Coronary artery (tissue), 2 donors: ENCODE results near the gene AXIN1.
"Not testable (repeated sequence)": the region's sequence is repeated elsewhere in the genome, so short reads cannot be mapped to it uniquely, and the experiment has no call there.

Experiments
- DNase-seq: peaks from one replicate; pipeline ENCODE4 v3.0.0-alpha.2; 2017; ENCODE audit warnings: low spot score
- H3K27ac ChIP-seq, 2 donors: fragments of 200-600 bp; sonication (generic); one replicate each; pipeline ENCODE4 v1.5.1; 2016 to 2019
- H3K4me3 ChIP-seq: fragments of 200-600 bp; sonication (generic); 2 replicates; pipeline ENCODE4 v1.5.1; 2016; ENCODE audit warnings: mild to moderate bottlenecking, moderate library complexity
- TF ChIP-seq, protein P1 (sequence below): fragments of 200-600 bp; sonication (generic); IDR thresholded peaks from one replicate; pipeline ENCODE4 v1.5.1; 2019; ENCODE audit warnings: antibody characterized with exemption

The AXIN1 gene

DNA sequence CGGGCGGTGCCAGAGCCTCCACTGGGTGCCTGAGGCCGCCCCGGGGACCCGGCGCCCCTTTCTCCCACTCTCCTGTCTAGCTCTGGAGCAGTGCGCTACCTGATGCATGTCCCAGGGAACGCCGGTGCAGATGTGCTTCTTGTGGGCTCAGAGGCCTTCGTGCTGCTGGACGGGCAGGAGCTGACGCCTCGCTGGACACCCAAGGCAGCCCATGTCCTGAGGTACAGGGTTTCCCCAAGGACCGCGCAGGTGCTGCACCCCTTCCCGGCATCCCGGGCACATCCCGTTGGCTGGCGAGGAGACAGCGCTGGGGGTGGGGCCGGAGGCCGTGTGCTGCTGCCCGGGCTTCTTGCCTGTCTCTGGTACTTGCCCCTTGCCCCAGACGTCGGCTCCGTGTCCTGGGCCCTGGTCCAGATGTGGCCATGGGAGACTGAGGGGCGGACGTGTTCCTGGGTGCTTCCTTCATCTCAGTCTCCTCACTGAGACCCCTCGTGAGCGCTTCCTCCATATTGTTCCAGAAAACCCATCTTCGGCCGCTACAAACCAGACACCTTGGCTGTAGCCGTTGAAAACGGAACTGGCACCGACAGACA is 89.2 kb downstream of the AXIN1 start:
- TF ChIP-seq, protein P1, sequence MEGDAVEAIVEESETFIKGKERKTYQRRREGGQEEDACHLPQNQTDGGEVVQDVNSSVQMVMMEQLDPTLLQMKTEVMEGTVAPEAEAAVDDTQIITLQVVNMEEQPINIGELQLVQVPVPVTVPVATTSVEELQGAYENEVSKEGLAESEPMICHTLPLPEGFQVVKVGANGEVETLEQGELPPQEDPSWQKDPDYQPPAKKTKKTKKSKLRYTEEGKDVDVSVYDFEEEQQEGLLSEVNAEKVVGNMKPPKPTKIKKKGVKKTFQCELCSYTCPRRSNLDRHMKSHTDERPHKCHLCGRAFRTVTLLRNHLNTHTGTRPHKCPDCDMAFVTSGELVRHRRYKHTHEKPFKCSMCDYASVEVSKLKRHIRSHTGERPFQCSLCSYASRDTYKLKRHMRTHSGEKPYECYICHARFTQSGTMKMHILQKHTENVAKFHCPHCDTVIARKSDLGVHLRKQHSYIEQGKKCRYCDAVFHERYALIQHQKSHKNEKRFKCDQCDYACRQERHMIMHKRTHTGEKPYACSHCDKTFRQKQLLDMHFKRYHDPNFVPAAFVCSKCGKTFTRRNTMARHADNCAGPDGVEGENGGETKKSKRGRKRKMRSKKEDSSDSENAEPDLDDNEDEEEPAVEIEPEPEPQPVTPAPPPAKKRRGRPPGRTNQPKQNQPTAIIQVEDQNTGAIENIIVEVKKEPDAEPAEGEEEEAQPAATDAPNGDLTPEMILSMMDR: no peak
- Histone ChIP-seq H3K4me3 (no peak overlapping the region), H3K27ac (no peak overlapping the region)
- no peak for DNase-seq

DNA sequence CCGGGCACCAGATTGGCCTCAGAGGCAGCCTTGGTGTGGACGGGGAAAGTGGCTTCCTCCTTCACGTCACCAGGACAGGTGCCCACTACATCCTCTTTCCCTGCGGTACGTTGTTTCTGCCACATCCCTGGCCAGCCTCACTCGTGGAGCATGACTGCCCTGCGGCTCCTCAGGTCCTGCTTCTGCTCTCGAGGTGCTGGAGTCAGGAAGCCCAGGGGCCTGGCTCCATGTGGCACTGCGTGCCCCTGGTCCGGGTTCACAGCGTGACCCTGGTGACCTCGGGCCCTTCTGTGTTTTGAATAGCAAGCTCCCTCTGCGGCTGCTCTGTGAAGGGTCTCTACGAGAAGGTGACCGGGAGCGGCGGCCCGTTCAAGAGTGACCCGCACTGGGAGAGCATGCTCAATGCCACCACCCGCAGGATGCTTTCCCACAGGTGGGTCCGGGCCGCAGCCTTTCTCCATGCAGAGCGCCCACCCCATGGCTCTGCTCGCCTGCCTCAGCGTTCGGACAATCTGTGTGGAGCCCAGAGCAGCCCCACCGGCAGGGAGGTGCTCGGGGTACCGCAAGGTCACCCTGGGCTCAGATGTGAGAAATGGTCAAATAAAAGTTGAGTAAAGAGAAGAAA is 90.3 kb downstream of the AXIN1 start:
- TF ChIP-seq, protein P1: no peak
- H3K27ac ChIP-seq: no peak overlapping the region
- H3K4me3 ChIP-seq: no peak overlapping the region
- DNase-seq: no peak

DNA sequence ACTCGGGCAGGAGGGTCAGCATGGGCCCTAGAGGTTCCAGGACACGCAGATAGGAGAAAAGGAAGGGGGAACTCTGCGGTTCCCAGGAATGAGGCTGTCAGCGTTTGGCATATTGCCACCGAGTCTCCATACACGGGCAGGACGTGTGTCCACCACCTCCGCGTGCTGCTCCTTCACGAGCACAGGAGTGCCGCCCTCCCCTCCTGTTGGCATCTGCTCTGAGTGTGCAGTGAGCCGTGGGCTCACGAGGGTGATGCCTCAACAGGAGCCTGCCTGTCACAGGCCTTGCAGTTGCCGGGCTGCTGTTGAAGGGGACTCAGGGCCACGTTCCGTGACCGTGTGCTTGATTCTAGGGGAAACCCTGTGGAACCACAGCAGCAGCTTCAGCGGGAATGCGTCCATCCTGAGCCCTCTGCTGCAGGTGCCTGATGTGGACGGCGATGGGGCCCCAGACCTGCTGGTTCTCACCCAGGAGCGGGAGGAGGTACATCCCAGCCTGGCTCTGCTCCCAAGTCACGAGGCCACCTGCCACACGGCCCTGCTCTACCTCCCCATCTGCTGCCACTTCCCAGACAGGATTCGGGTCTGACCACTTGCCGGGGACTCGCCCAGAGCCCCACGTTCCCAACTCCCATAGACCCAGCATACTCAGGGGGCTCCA is 91.4 kb downstream of the AXIN1 start:
- no peak for DNase-seq

DNA sequence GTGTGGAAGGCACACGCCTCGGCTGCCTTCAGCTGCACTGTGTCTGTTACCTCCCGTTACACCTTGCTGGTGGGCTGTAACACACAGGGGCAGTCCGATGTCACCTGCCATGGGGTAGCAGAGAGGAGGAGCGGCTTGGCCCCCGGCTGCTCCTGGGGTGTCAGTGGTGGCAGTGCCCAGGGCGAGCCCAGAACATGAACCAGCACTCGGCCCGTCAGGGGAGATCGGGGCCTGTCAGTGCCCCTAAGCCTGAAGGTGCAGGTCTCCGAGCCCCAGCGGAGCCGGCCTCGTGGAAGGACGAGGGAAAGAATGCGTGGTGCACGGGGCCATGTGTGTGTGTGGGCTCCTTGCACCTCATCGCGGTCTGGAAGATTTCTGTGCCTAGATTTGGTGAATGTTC is 92.2 kb downstream of the AXIN1 start:
- no peak for DNase-seq
- TF ChIP-seq, protein P1: no peak
- H3K27ac ChIP-seq: no peak overlapping the region

More for the DNA sequence above, 91.4 kb downstream of the AXIN1 start:
- H3K27ac ChIP-seq: no peak overlapping the region
- TF ChIP-seq, protein P1: no peak
- no peak overlapping the region for H3K4me3 ChIP-seq

DNA sequence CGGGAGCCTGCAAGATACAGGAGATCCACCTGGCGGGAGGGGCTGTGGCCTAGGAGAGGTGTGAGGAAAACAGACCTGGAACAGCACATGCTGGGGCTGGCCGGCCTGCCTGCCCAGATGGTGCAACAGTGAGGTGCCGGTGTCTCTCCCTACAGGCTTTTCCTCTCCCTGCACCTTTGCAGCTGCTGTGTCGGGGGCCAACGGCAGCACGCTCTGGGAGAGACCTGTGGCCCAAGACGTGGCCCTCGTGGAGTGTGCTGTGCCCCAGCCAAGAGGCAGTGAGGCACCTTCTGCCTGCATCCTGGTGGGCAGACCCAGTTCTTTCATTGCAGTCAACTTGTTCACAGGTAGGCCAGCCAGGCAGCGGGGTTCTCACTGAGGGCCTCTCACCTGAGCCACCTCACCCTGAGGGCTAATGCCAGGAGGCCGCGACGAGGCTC is 92.7 kb downstream of the AXIN1 start:
- Histone ChIP-seq H3K27ac (no peak overlapping the region), H3K4me3 (no peak overlapping the region)
- TF ChIP-seq, protein P1: no peak
- DNase-seq: no peak

More for the DNA sequence above, 92.2 kb downstream of the AXIN1 start:
- H3K4me3 ChIP-seq: no peak overlapping the region

DNA sequence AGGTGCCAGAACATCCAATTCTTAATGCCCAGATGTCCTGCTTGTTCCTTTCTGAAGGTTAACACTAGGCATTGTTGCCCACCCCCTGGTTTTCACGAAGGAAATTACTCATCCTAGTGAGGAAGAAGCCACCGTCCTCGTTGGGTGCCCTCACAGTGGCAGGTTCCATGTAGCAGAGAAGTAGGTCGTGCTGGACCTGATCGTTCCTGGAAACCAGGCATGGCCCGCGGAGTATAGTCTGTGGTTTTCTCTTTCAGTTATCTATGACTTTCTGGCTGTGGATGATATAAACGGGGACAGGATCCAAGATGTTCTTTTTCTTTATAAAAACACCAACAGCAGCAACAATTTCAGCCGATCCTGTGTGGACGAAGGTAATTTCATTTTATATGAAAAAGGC is 93.3 kb downstream of the AXIN1 start:
- no peak overlapping the region for H3K27ac ChIP-seq
- H3K4me3 ChIP-seq: no peak overlapping the region
- TF ChIP-seq, protein P1: no peak
- no peak for DNase-seq

DNA sequence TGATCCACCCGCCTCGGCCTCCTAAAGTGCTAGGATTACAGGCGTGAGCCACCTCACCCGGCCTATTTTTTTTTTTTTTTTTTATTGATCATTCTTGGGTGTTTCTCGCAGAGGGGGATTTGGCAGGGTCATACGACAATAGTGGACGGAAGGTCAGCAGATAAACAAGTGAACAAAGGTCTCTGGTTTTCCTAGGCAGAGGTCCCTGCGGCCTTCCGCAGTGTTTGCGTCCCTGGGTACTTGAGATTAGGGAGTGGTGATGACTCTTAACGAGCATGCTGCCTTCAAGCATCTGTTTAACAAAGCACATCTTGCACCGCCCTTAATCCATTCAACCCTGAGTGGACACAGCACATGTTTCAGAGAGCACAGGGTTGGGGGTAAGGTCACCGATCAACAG is 94.4 kb downstream of the AXIN1 start:
- not testable (repeated sequence) for DNase-seq, H3K4me3 ChIP-seq, H3K27ac ChIP-seq
